Ascending aorta (tissue), 2 donors: Measurements from ENCODE around the gene C11orf98. TPM values are rescaled to one million over a fixed set of nuclear protein-coding genes. Genes with fewer than 3 reads are reported as not detected.

ENCODE experiments used
- DNase-seq, 2 donors: peaks; one replicate each; pipeline ENCODE4 v3.0.0-alpha.2; 2019; ENCODE audit warnings: low spot score in 2 of 2
- H3K27ac ChIP-seq, 2 donors: fragments of 200-600 bp; sonication (generic); one replicate each; pipeline ENCODE4 v1.5.1; 2016 to 2017; ENCODE audit warnings: mild to moderate bottlenecking in 1 of 2
- H3K27me3 ChIP-seq: fragments of 200-600 bp; sonication (generic); one replicate; pipeline ENCODE4 v1.5.1; 2017
- H3K36me3 ChIP-seq, 2 donors: fragments of 200-600 bp; sonication (generic); one replicate each; pipeline ENCODE4 v1.5.1; 2016
- H3K4me1 ChIP-seq, 2 donors: fragments of 200-600 bp; sonication (generic); one replicate each; pipeline ENCODE4 v1.5.1; 2016 to 2017; ENCODE audit warnings: mild to moderate bottlenecking in 1 of 2
- H3K4me3 ChIP-seq, 2 donors: fragments of 200-600 bp; sonication (generic); one replicate each; pipeline ENCODE4 v1.5.1; 2016 to 2017; ENCODE audit warnings: mild to moderate bottlenecking in 1 of 2
- H3K9me3 ChIP-seq, 2 donors: fragments of 200-600 bp; sonication (generic); one replicate each; pipeline ENCODE4 v1.5.1; 2016
- CTCF ChIP-seq, 3 experiments: fragments of 200-600 bp in 2 of 3; fragments of 450-650 bp in 1 of 3; sonication (generic) in 2 of 3; IDR thresholded peaks; one replicate each; pipeline ENCODE4 v1.5.1; 2016 to 2019; ENCODE audit warnings: antibody characterized with exemption in 3 of 3, mild to moderate bottlenecking in 1 of 3, moderate library complexity in 1 of 3
- intact Hi-C: fragments of 100-400 bp; cut with DNase I; formaldehyde crosslinking; loops from one replicate; pipeline ENCODE4 v1.15.1; 2023
- total RNA-seq: library from RNA; depleted of rRNA; stranded (reverse); fragments of >200 nt; gene quantifications from one replicate; pipeline ENCODE4 v1.1.0, GENCODE V29; 2016

Gene C11orf98
- total RNA-seq, 1 donor from 2014 or later, result 49.8 TPM

DNA sequence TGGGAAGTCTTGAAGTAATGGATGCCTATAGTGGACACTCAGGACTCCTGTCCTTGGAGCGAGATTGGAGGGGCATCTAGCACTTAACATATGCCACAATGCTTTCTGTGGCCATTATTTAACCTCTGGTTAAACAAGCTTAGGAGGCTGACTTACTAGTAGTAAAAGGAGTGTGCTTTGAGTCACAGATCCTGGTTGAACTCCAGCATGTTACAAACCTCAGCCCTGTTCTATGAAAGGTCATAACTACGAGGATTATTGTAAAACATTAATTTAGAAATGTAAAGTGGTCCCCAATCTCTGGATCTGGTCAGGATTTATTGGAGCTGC lies 8.2 kb upstream of the C11orf98 start:
- Histone ChIP-seq H3K27me3 (no peaks in the 10 kb centered on the region), H3K36me3 (peaks cover 21 to 27% of the 10 kb centered on the region in 2 donors), H3K4me3 (peak overlapping the region in 1 of 2 donors; percentile 78), H3K9me3 (no peaks in the 10 kb centered on the region), H3K27ac (no peak overlapping the region), H3K4me1 (peaks cover 14 to 15% of the 10 kb centered on the region in 2 donors)
- intact Hi-C loops, result no loop called here
- no peak for TF ChIP-seq CTCF (IDR thresholded peaks at IDR 0.05)
- DNase-seq, result no peak

DNA sequence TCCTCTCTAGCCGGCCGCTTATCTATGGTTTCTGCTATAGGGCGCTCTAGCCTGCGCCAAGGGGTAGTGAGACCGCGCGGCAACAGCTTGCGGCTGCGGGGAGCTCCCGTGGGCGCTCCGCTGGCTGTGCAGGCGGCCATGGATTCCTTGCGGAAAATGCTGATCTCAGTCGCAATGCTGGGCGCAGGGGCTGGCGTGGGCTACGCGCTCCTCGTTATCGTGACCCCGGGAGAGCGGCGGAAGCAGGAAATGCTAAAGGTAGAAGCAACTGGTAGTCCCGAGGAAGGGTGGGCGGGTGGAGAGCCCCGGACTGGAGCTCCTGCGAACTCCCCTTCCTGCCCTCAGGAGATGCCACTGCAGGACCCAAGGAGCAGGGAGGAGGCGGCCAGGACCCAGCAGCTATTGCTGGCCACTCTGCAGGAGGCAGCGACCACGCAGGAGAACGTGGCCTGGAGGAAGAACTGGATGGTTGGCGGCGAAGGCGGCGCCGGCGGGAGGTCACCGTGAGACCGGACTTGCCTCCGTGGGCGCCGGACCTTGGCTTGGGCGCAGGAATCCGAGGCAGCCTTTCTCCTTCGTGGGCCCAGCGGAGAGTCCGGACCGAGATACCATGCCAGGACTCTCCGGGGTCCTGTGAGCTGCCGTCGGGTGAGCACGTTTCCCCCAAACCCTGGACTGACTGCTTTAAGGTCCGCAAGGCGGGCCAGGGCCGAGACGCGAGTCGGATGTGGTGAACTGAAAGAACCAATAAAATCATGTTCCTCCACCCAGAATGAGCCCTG lies 6.8 kb upstream of the C11orf98 start, which contains the start of the genes LBHD1 and UQCC3:
Gene LBHD1, minus strand, starts transcription at position 660 of the 782 bp plus-strand sequence. CDS start 2,236 bp downstream, outside the sequence.
Gene UQCC3, plus strand, starts transcription at position 66 of the 782 bp plus-strand sequence. Its CDS starts 73 bp downstream, at position 139.
- H3K27me3 ChIP-seq, result no peaks in the 10 kb centered on the region
- peaks cover 15 to 19% of the 10 kb centered on the region in 2 donors for H3K4me1 ChIP-seq
- peak within 1 kb of the TSS; percentile 71 to 85 for H3K27ac ChIP-seq
- H3K4me3 ChIP-seq, result peak within 1 kb of the TSS; percentile 78 to 83
- peak in 1 of 3 experiments; percentile 3 for TF ChIP-seq CTCF (IDR thresholded peaks at IDR 0.05)
- peaks cover 15 to 23% of the 10 kb centered on the region in 2 donors for H3K36me3 ChIP-seq
- DNase-seq, result peak in 1 of 2 donors; percentile 86
- intact Hi-C loops, result no loop called here
- H3K9me3 ChIP-seq, result no peaks in the 10 kb centered on the region

DNA sequence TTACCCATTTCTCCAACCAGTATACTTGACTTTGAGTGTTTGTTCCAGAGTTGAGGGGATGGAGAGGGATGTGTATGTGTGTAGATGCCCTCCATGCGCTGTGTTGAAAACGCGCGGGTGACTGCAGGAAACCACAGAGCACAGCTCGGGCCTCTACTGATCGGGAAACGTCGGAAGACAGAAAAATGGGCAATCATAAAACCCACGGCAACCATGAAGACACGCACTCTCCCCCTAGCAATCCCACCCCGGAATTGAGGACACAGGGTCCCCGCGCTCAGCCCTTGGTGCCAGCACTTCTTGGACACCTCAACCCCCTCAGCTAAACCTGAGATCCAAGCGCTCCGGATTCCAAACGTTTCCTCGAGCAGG lies 6.2 kb upstream of the C11orf98 start:
- no peaks in the 10 kb centered on the region for H3K9me3 ChIP-seq
- H3K27me3 ChIP-seq, result no peaks in the 10 kb centered on the region
- DNase-seq, result no peak
- H3K4me1 ChIP-seq, result peaks cover 20 to 25% of the 10 kb centered on the region in 2 donors
- peaks cover 10 to 17% of the 10 kb centered on the region in 2 donors for H3K36me3 ChIP-seq
- TF ChIP-seq CTCF (IDR thresholded peaks at IDR 0.05), result no peak
- H3K4me3 ChIP-seq, result peak overlapping the region; percentile 78 to 83
- intact Hi-C loops, result no loop called here
- H3K27ac ChIP-seq, result peak overlapping the region; percentile 71 to 85

GRCh38 chr11:62669420-62670161 lies 4.6 kb upstream of the C11orf98 start:
- DNase-seq, result no peak
- H3K27ac ChIP-seq, result no peak overlapping the region
- peaks cover 0 to 8% of the 10 kb centered on the region in 2 donors for H3K36me3 ChIP-seq
- H3K4me3 ChIP-seq, result no peak overlapping the region
- TF ChIP-seq CTCF (IDR thresholded peaks at IDR 0.05), result no peak
- peaks cover 20 to 29% of the 10 kb centered on the region in 2 donors for H3K4me1 ChIP-seq
- H3K9me3 ChIP-seq, result no peaks in the 10 kb centered on the region
- H3K27me3 ChIP-seq, result no peaks in the 10 kb centered on the region
- intact Hi-C loops, result no loop called here

GRCh38 chr11:62667460-62667859 lies 2.5 kb upstream of the C11orf98 start:
- H3K36me3 ChIP-seq, result peaks cover 3 to 8% of the 10 kb centered on the region in 2 donors
- intact Hi-C loops, result no loop called here
- no peak overlapping the region for H3K27ac ChIP-seq
- no peaks in the 10 kb centered on the region for H3K27me3 ChIP-seq
- no peak overlapping the region for H3K4me3 ChIP-seq
- peaks cover 16 to 23% of the 10 kb centered on the region in 2 donors for H3K4me1 ChIP-seq
- H3K9me3 ChIP-seq, result no peaks in the 10 kb centered on the region
- DNase-seq, result no peak
- TF ChIP-seq CTCF (IDR thresholded peaks at IDR 0.05), result no peak
